Transverse colon (tissue), 4 donors: ENCODE measurements around the gene ESR1. TPM values are rescaled to one million over a fixed set of nuclear protein-coding genes. Genes with fewer than 3 reads are reported as not detected.

Experiments
- DNase-seq: peaks from one replicate; pipeline ENCODE4 v3.0.0-alpha.2; 2019
- H3K27ac ChIP-seq, 4 donors: fragments of 200-600 bp; sonication (generic); 2 replicates each; pipeline ENCODE4 v1.5.1; 2016 to 2018; ENCODE audit warnings: inconsistent platforms in 4 of 4
- H3K27me3 ChIP-seq: fragments of 200-600 bp; sonication (generic); 2 replicates; pipeline ENCODE4 v1.5.1; 2017; ENCODE audit warnings: inconsistent platforms
- H3K36me3 ChIP-seq, 4 donors: fragments of 200-600 bp; sonication (generic); 2 replicates each; pipeline ENCODE4 v1.5.1; 2017 to 2019; ENCODE audit warnings: inconsistent platforms in 4 of 4
- H3K4me1 ChIP-seq, 4 donors: fragments of 200-600 bp; sonication (generic); 2 replicates each; pipeline ENCODE4 v1.5.1; 2017 to 2020; ENCODE audit warnings: inconsistent platforms in 4 of 4
- H3K4me3 ChIP-seq, 4 donors: fragments of 200-600 bp; sonication (generic); 1 replicate in 1 of 4; 2 replicates in 3 of 4; pipeline versions ENCODE4 v1.5.1 to v1.6.1; 2017 to 2019; ENCODE audit warnings: inconsistent platforms in 4 of 4
- H3K9me3 ChIP-seq, 2 donors: fragments of 200-600 bp; sonication (generic); 2 replicates each; pipeline ENCODE4 v1.5.1; 2017 to 2019; ENCODE audit warnings: inconsistent platforms in 2 of 2
- EP300 ChIP-seq: sonication (generic); formaldehyde crosslinking; IDR thresholded peaks from one replicate; pipeline ENCODE4 v1.6.1; 2017; ENCODE audit warnings: antibody characterized with exemption, low read depth
- POLR2A ChIP-seq: fragments of 450-650 bp; IDR thresholded peaks from one replicate; pipeline ENCODE4 v1.6.1; 2016; ENCODE audit warnings: antibody characterized with exemption, mild to moderate bottlenecking, moderate library complexity
- POLR2AphosphoS5 ChIP-seq, 3 donors: sonication (generic); formaldehyde crosslinking; IDR thresholded peaks; one replicate each; pipeline ENCODE4 v1.6.1; 2016; ENCODE audit warnings: antibody characterized with exemption in 3 of 3
- WGBS, 2 donors: methylation state at CpG; one replicate each; pipeline ENCODE4 v1.1.5; 2018; ENCODE audit warnings: low coverage in 1 of 2; 5-methylcytosine and 5-hydroxymethylcytosine counted together
- in situ Hi-C, 4 donors: fragments of 200-750 bp; cut with MboI; loops; one replicate each; pipeline versions ENCODE4 v1.15.0 to v1.15.1; 2017; ENCODE audit warnings: low sequenced_read_pairs in 3 of 4, low pct_ligation_motif_present in 1 of 4, low pct_unique_long_range_greater_than_20kb in 1 of 4
- intact Hi-C: fragments of 100-400 bp; cut with DNase I; formaldehyde crosslinking; loops from one replicate; pipeline ENCODE4 v1.15.1; 2023; ENCODE audit warnings: low total_unique reads
- total RNA-seq, 4 donors: library from RNA; depleted of rRNA; stranded (reverse); fragments of >200 nt; gene quantifications; one replicate each; pipeline ENCODE4 v1.1.0, GENCODE V29; 2016
- TF ChIP-seq, protein P1 (sequence below), 5 experiments: fragments of 200-600 bp in 3 of 5; fragments of 450-650 bp in 2 of 5; sonication (generic) in 3 of 5; IDR thresholded peaks; 1 replicate in 2 of 5; 2 replicates in 3 of 5; pipeline ENCODE4 v1.5.1; 2016 to 2017; ENCODE audit warnings: antibody characterized with exemption in 5 of 5, inconsistent platforms in 3 of 5, mild to moderate bottlenecking in 2 of 5, moderate library complexity in 1 of 5

ESR1 gene
- total RNA-seq, 4 donors from 2014 or later: 0.37 to 0.48 (median 0.41) TPM; not detected in 1

DNA sequence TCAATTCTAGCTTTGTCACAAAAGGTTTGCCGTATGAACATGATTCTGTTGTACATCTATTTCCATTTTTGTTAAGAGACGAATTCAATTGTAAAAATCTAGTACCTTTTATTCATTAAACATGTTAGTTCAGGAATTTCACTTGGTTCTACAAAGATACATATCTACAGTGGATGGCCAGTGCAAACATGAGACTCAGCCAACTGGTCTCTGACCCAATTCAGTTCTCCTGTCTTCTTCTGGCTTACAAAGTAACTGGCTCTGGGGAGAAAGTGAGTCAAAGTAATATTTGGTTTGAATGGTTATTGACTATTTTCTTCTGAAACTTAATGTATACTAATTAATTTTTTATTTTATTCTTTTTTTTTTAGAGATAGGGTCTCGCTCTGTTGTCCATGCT is 70.0 kb downstream of the ESR1 start:
- Histone ChIP-seq H3K27ac (no peak overlapping the region), H3K9me3 (no peaks in the 10 kb centered on the region), H3K36me3 (no peaks in the 10 kb centered on the region), H3K27me3 (no peaks in the 10 kb centered on the region), H3K4me3 (no peak overlapping the region), H3K4me1 (no peaks in the 10 kb centered on the region)
- WGBS, 2 donors: 85 to 88% methylated on average over 2 to 3 of the region's 3 CpGs
- in situ Hi-C loops (no loop called here), intact Hi-C loops (no loop called here)
- no peak for DNase-seq
- TF ChIP-seq EP300 (no peak), POLR2A (no peak), POLR2AphosphoS5 (IDR thresholded peaks at IDR 0.05) (no peak)
- TF ChIP-seq, protein P1, sequence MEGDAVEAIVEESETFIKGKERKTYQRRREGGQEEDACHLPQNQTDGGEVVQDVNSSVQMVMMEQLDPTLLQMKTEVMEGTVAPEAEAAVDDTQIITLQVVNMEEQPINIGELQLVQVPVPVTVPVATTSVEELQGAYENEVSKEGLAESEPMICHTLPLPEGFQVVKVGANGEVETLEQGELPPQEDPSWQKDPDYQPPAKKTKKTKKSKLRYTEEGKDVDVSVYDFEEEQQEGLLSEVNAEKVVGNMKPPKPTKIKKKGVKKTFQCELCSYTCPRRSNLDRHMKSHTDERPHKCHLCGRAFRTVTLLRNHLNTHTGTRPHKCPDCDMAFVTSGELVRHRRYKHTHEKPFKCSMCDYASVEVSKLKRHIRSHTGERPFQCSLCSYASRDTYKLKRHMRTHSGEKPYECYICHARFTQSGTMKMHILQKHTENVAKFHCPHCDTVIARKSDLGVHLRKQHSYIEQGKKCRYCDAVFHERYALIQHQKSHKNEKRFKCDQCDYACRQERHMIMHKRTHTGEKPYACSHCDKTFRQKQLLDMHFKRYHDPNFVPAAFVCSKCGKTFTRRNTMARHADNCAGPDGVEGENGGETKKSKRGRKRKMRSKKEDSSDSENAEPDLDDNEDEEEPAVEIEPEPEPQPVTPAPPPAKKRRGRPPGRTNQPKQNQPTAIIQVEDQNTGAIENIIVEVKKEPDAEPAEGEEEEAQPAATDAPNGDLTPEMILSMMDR (IDR thresholded peaks at IDR 0.05): no peak

DNA sequence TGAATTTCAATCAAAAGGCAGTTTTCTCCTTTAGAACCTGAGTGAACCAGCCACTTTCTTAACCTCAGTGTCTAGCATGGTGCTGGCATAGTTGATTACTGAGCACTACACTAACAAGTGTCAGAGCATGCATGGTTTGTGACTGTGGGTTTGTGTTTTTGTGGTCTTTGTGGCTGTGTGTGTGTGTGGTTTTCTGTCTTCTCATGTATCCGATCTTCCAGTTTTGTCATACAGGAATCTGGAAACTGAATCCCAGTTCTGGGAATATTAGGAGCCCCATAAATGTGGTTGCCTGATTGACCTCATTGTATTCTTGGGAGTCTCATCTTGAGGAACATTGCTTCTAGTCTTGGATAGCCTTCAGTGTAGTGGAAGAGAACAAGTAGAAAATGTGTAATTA is 73.7 kb downstream of the ESR1 start:
- H3K36me3 ChIP-seq: no peaks in the 10 kb centered on the region
- TF ChIP-seq EP300 (no peak), POLR2A (no peak), POLR2AphosphoS5 (IDR thresholded peaks at IDR 0.05) (no peak)
- TF ChIP-seq, protein P1 (IDR thresholded peaks at IDR 0.05): no peak
- in situ Hi-C loops: no loop called here
- no peaks in the 10 kb centered on the region for H3K27me3 ChIP-seq
- no peaks in the 10 kb centered on the region for H3K9me3 ChIP-seq
- DNase-seq: no peak
- H3K27ac ChIP-seq: no peak overlapping the region
- 83% methylated on average over 1 of the region's 1 CpG for WGBS, 2 donors
- no peak overlapping the region for H3K4me3 ChIP-seq
- intact Hi-C loops: no loop called here
- H3K4me1 ChIP-seq: no peaks in the 10 kb centered on the region

DNA sequence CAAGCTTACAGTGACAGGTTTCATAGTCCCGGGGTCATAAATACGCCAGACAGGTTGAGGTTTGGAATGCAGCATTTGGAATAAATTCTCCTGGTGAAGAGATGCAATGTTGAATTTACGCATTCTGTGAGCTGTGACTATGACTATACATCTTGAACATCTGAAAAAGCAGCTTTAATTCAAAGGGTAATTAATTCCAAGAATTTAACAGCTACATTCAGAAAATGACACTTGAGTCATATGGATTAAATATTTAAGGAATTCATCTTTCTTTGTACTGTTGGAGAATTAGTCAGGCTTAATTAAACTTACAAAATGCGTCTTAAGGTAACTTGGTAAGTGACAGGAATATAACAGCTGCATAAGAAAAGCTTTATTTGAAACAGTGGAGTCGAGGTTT is 74.7 kb downstream of the ESR1 start:
- Histone ChIP-seq H3K4me3 (no peak overlapping the region), H3K36me3 (no peaks in the 10 kb centered on the region), H3K9me3 (no peaks in the 10 kb centered on the region), H3K4me1 (no peaks in the 10 kb centered on the region), H3K27ac (no peak overlapping the region), H3K27me3 (no peaks in the 10 kb centered on the region)
- intact Hi-C loops (no loop called here), in situ Hi-C loops (no loop called here)
- DNase-seq: no peak
- TF ChIP-seq POLR2AphosphoS5 (IDR thresholded peaks at IDR 0.05): no peak
- TF ChIP-seq, protein P1 (IDR thresholded peaks at IDR 0.05): no peak
- no peak for TF ChIP-seq POLR2A
- TF ChIP-seq EP300: no peak
- 79 to 91% methylated on average over 3 to 5 of the region's 5 CpGs for WGBS, 2 donors

DNA sequence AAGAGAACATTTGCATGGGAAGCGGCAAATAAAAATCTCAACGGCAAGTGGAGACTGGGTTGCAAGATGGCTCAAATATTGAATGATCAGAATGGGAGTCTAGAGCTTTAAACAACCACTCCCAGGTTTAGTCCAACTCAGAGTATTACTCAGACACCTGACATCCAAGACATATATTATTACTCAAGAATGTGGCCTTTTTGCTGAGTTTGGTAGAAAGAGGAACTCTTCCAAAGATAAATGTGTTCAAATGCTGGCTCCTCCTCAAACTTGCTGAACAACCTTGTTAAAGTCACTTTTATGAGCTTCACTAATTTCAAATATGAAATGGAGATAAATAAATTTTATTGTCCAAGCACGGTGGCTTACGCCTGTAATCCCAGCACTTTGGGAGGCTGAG is 77.8 kb downstream of the ESR1 start:
- DNase-seq: no peak
- Histone ChIP-seq H3K9me3 (no peaks in the 10 kb centered on the region), H3K4me1 (no peaks in the 10 kb centered on the region), H3K4me3 (no peak overlapping the region), H3K36me3 (no peaks in the 10 kb centered on the region), H3K27ac (no peak overlapping the region), H3K27me3 (no peaks in the 10 kb centered on the region)
- WGBS, 2 donors: 71 to 82% methylated on average over 4 of the region's 4 CpGs
- in situ Hi-C loops (no loop called here), intact Hi-C loops (no loop called here)
- TF ChIP-seq, protein P1 (IDR thresholded peaks at IDR 0.05): no peak
- TF ChIP-seq POLR2AphosphoS5 (IDR thresholded peaks at IDR 0.05) (no peak), EP300 (no peak), POLR2A (no peak)
